HUES6 (cell line): ENCODE results near the gene SMIM15.

Experiments
- H3K27ac ChIP-seq: 2 replicates; pipeline ENCODE4 v1.7.0; 2013; ENCODE audit warnings: low read depth, mild to moderate bottlenecking, low read length, inconsistent platforms
- H3K27me3 ChIP-seq: 2 replicates; pipeline ENCODE4 v1.6.1; 2013; ENCODE audit warnings: low read length; ENCODE audit not compliant: control insufficient read depth, insufficient read depth
- H3K36me3 ChIP-seq: 2 replicates; pipeline ENCODE4 v1.6.1; 2013; ENCODE audit warnings: low read length; ENCODE audit not compliant: control insufficient read depth, insufficient read depth
- H3K4me1 ChIP-seq: 2 replicates; pipeline ENCODE4 v1.6.1; 2013; ENCODE audit warnings: low read length; ENCODE audit not compliant: control insufficient read depth, insufficient read depth
- H3K4me3 ChIP-seq: 2 replicates; pipeline ENCODE4 v1.5.1; 2013; ENCODE audit warnings: low read depth, low read length
- H3K9ac ChIP-seq: one replicate; pipeline ENCODE4 v1.6.1; 2013; ENCODE audit warnings: mild to moderate bottlenecking, low read length
- H3K9me3 ChIP-seq: 2 replicates; pipeline ENCODE4 v1.6.1; 2013; ENCODE audit warnings: low read depth, low read length; ENCODE audit not compliant: control insufficient read depth, insufficient read depth

SMIM15 gene

GRCh38 chr5:61132559-61132958, 29.7 kb downstream of the SMIM15 start:
- Histone ChIP-seq H3K4me3 (no peak overlapping the region), H3K27me3 (no peaks in the 10 kb centered on the region), H3K9ac (no peak overlapping the region), H3K4me1 (no peaks in the 10 kb centered on the region), H3K27ac (no peak overlapping the region), H3K9me3 (no peaks in the 10 kb centered on the region), H3K36me3 (no peaks in the 10 kb centered on the region)

- no peak overlapping the region for H3K27ac ChIP-seq
- no peaks in the 10 kb centered on the region for H3K4me1 ChIP-seq
- H3K4me3 ChIP-seq: no peak overlapping the region
- H3K36me3 ChIP-seq: no peaks in the 10 kb centered on the region
- no peaks in the 10 kb centered on the region for H3K9me3 ChIP-seq
- no peaks in the 10 kb centered on the region for H3K27me3 ChIP-seq
- no peak overlapping the region for H3K9ac ChIP-seq
These were observed 32.0 kb downstream of the SMIM15 start for GRCh38 chr5:61130289-61130688.

GRCh38 chr5:61123145-61123544, 39.1 kb downstream of the SMIM15 start:
- Histone ChIP-seq H3K4me3 (no peak overlapping the region), H3K4me1 (no peaks in the 10 kb centered on the region), H3K27ac (no peak overlapping the region), H3K9me3 (no peaks in the 10 kb centered on the region), H3K36me3 (no peaks in the 10 kb centered on the region), H3K9ac (no peak overlapping the region), H3K27me3 (no peaks in the 10 kb centered on the region)

GRCh38 chr5:61120534-61120933, 41.7 kb downstream of the SMIM15 start:
- Histone ChIP-seq H3K36me3 (no peaks in the 10 kb centered on the region), H3K4me1 (no peaks in the 10 kb centered on the region), H3K27ac (no peak overlapping the region), H3K4me3 (no peak overlapping the region), H3K9me3 (no peaks in the 10 kb centered on the region), H3K9ac (no peak overlapping the region), H3K27me3 (no peaks in the 10 kb centered on the region)

- Histone ChIP-seq H3K4me3 (no peak overlapping the region), H3K36me3 (no peaks in the 10 kb centered on the region), H3K9ac (no peak overlapping the region), H3K4me1 (no peaks in the 10 kb centered on the region), H3K27ac (no peak overlapping the region), H3K27me3 (no peaks in the 10 kb centered on the region), H3K9me3 (no peaks in the 10 kb centered on the region)
These were observed 43.2 kb downstream of the SMIM15 start for GRCh38 chr5:61119066-61119465.

GRCh38 chr5:61115968-61116367, 46.3 kb downstream of the SMIM15 start:
- Histone ChIP-seq H3K27ac (no peak overlapping the region), H3K9ac (no peak overlapping the region), H3K4me1 (no peaks in the 10 kb centered on the region), H3K9me3 (no peaks in the 10 kb centered on the region), H3K4me3 (no peak overlapping the region), H3K36me3 (no peaks in the 10 kb centered on the region), H3K27me3 (no peaks in the 10 kb centered on the region)

GRCh38 chr5:61114441-61114840, 47.8 kb downstream of the SMIM15 start:
- H3K27me3 ChIP-seq: no peaks in the 10 kb centered on the region
- H3K9me3 ChIP-seq: no peaks in the 10 kb centered on the region
- H3K4me1 ChIP-seq: no peaks in the 10 kb centered on the region
- no peak overlapping the region for H3K27ac ChIP-seq
- no peaks in the 10 kb centered on the region for H3K36me3 ChIP-seq
- H3K4me3 ChIP-seq: no peak overlapping the region
- no peak overlapping the region for H3K9ac ChIP-seq
